PC-3 (cell line): ENCODE results near the gene ADAMTS15.

ENCODE experiments used
- CTCF ChIP-seq: fragments of 300-600 bp; sonication (generic); conservative IDR thresholded peaks from 2 replicates; pipeline ENCODE4 v1.5.1; 2017; ENCODE audit warnings: antibody characterized with exemption, low read depth, mild to moderate bottlenecking, low read length
- EZH2 ChIP-seq: fragments of 300-600 bp; sonication (generic); IDR thresholded peaks from one replicate; pipeline ENCODE4 v1.6.1; 2017; ENCODE audit warnings: antibody characterized with exemption, mild to moderate bottlenecking, low read length; ENCODE audit not compliant: unreplicated experiment
- EZH2phosphoT487 ChIP-seq: fragments of 300-600 bp; sonication (generic); IDR thresholded peaks from 2 replicates; pipeline ENCODE4 v1.6.1; 2018; ENCODE audit warnings: mild to moderate bottlenecking, antibody characterized with exemption, low read length, borderline replicate concordance

- no peak for TF ChIP-seq CTCF
- TF ChIP-seq EZH2 = no peak
- TF ChIP-seq EZH2phosphoT487 = no peak
Observed at GRCh38 chr11:130514851-130515250, 66.4 kb downstream of the ADAMTS15 start.
